IPS DF 19.7 (cell line): Measurements from ENCODE around the gene LRRC41.
"Not testable (repeated sequence)": the region's sequence is repeated elsewhere in the genome, so short reads cannot be mapped to it uniquely, and the experiment has no call there.

Experiments used
- DNase-seq: peaks from one replicate; pipeline ENCODE4 v3.0.0-alpha.2; 2013; ENCODE audit warnings: low read depth, low spot score

Gene LRRC41

DNA sequence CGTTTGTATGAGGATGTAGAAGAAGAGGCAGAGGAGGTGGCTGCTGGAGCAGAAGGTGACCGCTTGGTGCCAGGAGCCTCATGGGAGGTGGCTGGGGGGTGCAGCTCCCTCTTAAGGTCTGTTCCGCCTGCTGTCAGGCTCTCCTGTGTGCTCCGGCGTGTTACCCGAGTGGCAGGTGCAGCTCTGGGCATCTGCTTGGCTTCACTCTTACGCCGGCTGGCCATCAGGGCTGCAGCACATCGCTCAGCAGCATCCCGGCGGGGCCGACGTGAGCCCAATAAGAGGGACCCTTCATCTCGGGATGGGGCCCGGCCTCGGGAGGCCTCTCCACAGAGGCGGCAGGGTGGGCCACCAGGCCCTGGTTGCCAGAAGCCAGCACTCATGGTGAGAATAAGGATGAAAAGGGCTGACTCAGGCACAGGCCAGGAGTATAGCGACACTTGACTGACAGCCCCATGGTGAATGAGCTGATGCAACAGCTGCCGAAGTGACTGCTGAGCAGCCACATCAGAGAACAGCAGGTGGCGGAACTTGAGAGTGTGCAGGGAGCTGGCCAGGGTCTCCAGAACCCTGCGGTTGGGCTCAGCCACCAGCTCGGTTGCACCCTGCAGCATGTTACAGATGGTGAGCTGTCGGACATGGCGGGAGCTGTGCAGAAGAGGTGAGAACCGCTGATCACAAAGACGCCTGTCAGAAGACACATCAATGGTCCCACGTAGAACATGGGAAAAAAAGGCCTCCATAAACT, 17.5 kb downstream of the LRRC41 start:
- DNase-seq: no peak

DNA sequence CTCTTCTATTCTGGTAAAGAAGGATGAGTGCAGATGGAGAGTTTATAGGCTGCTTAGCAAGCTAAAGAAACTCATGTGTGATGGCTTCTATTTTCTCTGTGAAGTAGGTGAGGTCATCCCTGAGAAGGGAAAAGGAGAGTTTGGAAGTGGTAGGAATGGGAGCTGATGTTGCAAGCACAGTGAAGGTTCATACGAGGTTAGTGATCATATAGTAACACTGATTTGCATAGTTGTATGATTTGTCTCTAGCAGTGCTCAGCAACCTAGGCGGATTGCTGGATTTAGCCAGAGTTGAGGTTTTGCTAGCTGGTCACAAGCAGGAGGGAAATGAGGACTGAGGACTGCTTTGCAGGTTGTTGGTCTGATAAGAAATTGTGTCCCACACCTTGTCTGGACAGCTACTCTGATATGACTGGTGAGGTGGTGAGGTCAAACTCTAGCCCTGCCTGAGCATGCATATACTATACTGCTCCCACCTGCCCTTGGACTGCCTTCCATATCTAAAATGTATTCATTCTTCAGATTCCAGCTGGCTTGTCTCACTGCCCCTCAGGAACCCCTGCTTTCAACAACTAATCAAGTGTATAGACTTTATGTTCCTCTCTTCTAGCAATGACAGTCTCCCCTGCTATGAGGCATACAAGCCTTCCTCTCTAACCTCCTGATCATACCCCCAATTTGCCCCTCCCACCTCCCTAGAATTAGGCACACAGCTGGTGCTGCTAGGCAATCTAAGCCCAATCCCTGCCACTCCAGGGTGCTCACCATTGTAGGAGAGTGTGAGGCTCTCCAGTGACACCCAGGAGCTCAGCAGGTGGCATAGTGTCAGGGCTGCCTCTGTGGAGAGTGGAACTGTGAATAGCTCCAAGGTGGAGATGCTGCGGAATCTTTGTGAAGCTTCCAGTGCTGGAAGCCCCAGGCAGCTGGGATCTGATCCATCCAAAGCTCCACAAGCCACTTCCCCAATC, 18.5 kb downstream of the LRRC41 start:
- no peak for DNase-seq

GRCh38 chr1:46284058-46284457, 19.4 kb downstream of the LRRC41 start:
- no peak for DNase-seq

GRCh38 chr1:46281021-46281420, 22.4 kb downstream of the LRRC41 start:
- DNase-seq: no peak

- DNase-seq: no peak
Observed at GRCh38 chr1:46280092-46280491, 23.3 kb downstream of the LRRC41 start.

- DNase-seq: no peak
Observed at GRCh38 chr1:46278807-46279206, 24.6 kb downstream of the LRRC41 start.

DNA sequence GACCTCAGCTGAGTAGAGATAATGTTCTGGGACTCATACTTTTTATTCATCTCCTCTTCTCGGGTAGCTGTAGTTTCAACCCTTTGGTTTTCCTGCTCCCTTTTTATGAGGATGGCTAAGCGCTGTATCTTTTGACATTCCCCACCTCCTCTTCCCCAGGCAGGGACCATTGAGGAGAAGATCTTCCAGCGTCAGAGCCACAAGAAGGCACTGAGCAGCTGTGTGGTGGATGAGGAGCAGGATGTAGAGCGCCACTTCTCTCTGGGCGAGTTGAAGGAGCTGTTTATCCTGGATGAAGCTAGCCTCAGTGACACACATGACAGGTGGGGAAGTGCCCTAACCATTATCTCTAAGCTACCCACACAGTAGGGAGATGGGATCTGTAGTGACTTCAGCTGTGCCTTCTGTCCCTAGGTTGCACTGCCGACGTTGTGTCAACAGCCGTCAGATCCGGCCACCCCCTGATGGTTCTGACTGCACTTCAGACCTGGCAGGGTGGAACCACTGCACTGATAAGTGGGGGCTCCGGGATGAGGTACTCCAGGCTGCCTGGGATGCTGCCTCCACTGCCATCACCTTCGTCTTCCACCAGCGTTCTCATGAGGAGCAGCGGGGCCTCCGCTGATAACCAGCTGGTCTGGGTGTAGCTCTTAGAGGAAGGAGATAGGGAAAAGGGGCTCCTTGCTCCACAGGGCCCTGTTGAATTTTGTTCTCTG, 25.6 kb downstream of the LRRC41 start:
- no peak for DNase-seq

DNA sequence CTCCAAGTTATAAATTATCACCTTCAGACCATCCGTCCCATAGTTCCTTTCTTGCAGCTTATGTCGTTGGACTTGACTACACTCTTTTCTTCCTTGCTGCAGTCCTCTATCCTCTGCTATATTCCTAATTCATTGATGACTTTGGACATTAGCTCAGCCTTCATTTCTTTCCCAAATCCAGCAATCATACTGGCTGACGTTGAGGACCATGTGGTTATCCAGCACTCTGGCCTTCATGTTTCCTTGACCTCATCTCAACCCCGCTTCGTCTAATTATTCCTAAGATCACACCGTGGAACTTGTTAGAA, 28.4 kb downstream of the LRRC41 start:
- no peak for DNase-seq

DNA sequence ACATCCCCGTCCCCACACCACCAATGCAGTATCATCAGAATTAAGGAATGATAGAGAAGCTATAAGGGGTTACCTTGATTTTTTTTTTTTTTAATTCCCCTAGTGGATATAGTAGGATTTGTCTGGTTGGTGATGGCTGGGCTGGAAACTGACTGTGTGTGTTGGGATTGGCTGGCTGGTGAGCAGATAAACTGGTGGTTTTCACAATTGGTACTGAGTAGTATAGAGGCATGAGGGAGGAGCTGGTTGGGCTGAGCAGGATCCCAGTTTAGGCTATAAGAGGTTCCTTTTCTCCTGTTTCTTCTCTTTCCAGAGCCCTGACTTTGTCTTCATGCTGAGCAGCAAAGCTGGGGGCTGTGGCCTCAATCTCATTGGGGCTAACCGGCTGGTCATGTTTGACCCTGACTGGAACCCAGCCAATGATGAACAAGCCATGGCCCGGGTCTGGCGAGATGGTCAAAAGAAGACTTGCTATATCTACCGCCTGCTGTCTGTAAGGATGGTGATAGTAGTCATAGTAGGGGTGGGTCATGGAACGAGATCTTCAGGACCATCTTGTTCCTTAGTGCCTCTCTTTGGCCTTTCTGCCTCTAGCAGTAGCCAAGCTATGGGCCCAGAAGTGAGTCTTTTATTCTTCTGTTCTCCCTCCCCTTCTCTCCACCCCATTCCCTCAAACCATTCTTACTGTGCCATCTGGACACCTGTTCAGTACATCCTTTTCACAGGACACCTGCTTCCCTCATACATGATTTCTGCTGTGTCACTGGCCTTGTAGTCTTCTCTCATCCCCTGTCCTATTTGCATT, 29.0 kb downstream of the LRRC41 start:
- no peak for DNase-seq

DNA sequence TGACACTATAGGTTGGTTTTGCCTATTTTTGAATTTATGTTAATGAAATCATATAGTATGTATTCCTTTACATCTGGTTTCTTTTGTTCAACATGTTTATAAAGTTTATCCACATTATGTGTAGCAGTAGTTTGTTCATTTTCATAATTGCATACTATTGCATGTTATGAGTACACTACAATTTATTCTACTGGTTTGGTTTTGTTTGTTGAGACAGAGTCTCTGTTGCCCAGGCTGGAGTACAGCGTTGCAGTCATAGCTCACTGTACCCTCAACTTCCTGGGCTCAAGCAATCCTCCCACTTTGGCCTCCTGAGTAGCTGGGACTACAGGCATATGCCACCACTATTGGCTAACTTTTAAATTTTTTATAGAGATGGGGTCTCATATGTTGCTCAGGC, 34.8 kb downstream of the LRRC41 start:
- DNase-seq: no peak

GRCh38 chr1:46263146-46263545, 40.3 kb downstream of the LRRC41 start:
- no peak for DNase-seq

- DNase-seq: no peak
Observed at GRCh38 chr1:46262508-46262907, 40.9 kb downstream of the LRRC41 start.

- DNase-seq: no peak
Observed at GRCh38 chr1:46256523-46256922, 46.9 kb downstream of the LRRC41 start.

GRCh38 chr1:46254668-46255067, 48.7 kb downstream of the LRRC41 start:
- DNase-seq: no peak

DNA sequence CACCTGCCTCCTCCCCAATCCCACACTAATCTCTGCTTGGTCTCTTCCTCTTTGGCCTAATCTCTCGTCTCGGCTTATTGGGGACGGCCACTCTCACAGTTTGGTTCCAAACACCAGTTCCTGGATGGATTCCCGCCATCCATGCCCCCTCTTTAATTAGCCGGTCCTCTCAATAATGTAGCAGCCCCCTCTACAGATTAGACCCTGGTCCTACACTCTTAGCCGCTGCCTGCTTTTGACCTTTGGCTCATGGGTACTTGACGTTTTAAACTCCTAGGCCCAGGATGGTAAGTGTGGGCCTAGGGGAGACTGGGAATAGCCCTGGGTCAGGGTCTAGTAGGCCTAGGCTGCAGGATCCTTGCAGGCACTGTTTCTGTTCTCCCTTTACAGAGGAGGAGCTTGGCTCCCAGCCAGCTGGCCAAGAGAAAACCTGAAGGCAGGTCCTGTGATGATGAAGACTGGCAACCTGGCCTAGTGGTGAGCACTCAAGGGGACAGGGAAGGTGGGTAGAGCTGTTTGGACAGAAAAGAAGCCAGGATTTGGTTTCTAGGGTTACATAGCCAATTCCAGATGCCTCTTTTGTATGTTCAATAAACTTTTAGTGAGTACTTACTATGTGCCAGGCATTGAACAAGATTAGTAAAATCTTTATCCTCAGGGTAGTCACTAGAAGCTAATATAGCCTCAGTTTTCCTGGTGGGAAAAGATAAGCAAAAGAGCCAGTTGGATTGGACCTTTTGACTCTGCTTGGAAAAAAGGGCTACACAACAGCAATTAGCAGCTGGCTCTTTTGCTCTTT, 55.1 kb downstream of the LRRC41 start:
- no peak for DNase-seq

DNA sequence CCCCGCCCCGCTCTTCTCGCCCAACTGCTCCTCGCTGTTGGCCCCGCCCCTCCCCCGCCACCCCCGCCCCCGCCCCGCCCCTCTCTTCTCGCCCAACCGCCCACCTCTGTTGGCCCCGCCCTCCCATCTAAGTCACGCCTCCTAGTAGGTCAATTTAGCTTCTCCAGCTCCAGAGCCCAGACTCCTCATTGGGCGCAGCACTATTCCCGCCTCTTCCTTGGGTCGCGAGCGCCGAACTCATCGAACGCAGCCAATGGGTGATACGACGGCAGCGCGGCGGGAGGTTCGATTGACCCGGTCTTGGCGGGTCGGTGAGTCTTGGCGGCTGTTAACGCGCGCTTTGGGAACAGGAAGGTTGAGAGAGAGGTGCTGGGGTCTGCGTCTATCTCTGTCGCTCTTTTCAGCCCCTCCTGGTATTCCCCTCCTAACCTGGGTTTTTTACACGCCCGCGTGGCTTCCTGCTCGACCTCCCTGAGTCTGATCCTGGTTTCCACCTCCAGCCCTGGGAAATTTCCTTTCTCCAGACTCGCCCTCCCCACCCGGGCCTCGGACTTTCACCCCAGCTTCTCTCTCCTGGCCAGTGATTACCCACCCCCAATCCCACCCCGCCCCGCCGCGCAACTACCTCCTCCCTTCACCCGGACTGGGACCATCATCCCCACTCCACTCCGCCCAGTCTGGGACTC, 55.8 kb downstream of the LRRC41 start, which contains the start of gene RAD54L:
Gene RAD54L, plus strand, starts transcription at position 328 of the 686 bp plus-strand sequence. CDS start 643 bp downstream, outside the sequence.
- peak; percentile 96 for DNase-seq

DNA sequence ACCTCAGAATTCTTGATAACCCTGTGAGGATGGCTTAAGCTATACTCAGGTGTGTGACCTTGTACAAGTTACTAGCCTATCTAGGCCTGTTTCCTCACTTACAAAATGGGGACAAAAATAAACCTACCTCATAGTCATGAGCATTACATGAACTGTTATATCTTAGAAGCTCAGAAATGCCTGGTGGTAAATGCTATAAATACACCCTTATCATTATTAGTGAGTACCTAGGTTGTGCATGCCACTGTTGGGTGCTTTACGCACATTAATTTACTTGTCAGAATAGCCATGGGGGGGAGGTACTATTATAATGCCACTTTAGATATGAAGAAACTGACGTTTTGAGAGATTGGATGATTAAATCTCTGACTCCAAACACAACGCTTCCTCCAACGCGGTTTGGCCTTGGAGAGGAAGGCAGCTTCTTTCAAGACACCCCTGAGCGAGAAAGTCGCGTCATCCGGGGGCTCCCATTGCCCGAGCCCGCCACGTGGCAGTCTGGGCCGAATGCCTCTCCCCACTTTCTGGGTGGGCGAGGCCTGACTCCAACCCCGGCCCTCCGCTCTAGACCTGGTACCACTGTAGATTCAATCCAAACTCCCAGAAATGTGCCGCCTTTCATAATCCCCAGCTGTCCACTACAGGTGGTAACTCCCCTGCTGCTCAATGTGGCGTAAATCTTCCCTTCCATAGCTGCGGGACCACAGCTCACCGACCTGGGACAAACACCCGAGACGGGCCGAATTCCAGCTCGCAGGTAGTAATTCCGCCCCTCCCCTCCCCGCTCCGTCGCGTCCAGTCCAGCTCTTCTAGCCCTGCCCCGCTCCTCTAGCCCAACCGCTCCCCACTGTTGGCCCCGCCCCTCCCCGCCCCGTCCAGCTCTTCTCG, 56.6 kb downstream of the LRRC41 start:
- no peak for DNase-seq

GRCh38 chr1:46246136-46246535, 57.3 kb downstream of the LRRC41 start:
- not testable (repeated sequence) for DNase-seq
